ENCODE results near the gene MYADM.
"Not testable (repeated sequence)": the region's sequence is repeated elsewhere in the genome, so short reads cannot be mapped to it uniquely, and the experiment has no call there.

The MYADM gene

GRCh38 chr19:53868892-53869804, 1.5 kb downstream of the MYADM start:
- DNase-seq (ENCODE audit: low read depth), result peak; percentile 82

- not testable (repeated sequence) for DNase-seq (ENCODE audit: low read depth)
These were observed 2.3 kb downstream of the MYADM start for GRCh38 chr19:53869805-53870484.

- no peak for DNase-seq (ENCODE audit: low read depth)
These were observed 2.8 kb downstream of the MYADM start for GRCh38 chr19:53870485-53870844.

DNA sequence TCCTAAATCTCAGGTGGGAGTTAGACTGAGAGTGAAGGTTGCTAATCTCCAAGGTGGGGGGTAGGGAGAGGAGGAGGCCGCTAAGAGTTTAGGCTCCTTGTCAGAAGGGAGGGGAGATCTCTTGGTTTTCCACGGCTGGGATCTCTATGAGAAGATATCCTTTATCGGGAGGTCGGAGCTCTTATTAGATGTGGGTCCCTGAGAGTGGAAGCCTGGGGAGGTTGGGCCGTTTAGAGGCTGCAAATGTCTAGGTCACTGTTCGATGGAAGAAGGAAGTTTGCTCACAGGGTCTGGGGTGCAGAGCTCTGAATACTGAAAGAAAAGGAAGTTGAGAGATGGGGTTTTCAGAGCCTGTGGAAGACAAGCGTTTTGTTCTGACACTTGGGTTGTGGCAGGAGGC, 3.8 kb downstream of the MYADM start:
- no peak for DNase-seq (ENCODE audit: low read depth)

DNA sequence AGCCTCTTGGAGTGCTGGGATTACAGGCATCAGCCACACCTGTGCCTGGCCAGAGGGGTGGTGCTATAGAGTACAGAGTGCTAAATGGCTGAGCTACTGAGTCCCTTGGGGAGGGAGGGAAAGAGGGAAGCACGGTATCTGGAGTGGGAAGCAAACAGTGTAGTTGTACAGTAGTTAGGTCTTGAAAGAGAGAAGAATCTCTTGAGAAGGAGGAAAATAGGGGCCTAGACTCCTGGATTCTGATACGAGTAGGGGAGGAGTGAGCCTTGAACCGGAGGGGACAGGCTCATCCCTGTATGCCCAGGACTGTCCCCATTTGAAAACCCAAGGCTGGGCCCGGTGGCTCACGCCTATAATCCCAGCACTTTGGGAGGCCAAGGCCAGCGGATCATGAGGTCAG, 5.1 kb downstream of the MYADM start:
- DNase-seq (ENCODE audit: low read depth), result no peak

GRCh38 chr19:53873773-53874605, 6.3 kb downstream of the MYADM start:
- DNase-seq (ENCODE audit: low read depth), result no peak

DNA sequence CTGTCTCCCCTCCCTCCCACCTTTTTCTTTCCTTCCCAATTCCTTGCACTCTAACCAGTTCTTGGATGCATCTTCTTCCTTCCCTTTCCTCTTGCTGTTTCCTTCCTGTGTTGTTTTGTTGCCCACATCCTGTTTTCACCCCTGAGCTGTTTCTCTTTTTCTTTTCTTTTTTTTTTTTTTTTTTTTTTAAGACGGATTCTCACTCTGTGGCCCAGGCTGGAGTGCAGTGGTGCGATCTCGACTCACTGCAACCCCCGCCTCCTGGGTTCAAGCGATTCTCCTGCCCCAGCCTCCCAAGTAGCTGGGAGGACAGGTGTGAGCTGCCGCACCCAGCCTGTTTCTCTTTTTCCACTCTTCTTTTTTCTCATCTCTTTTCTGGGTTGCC, 6.9 kb downstream of the MYADM start:
- no peak for DNase-seq (ENCODE audit: low read depth)

- DNase-seq (ENCODE audit: low read depth), result no peak
These were observed 8.1 kb downstream of the MYADM start for GRCh38 chr19:53875602-53876325.

- no peak for DNase-seq (ENCODE audit: low read depth)
These were observed 9.1 kb downstream of the MYADM start for GRCh38 chr19:53876651-53877224.

DNA sequence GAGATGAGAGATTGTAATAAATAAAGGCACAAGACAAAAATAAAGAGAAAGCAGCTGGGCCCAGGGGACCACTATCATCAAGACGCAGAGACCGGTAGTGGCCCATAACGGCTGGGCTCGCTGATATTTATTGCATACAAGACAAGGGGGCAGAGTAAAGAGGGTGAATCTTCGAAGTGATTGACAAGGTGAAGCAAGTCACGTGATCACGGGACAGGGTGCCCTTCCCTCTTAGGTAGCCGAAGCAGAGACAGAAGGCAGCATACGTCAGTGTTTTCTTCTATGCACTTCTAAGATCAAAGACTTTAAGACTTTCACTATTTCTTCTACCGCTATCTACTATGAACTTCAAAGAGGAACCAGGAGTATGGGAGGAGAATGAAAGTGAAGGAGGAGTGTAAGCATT, 9.7 kb downstream of the MYADM start:
- peak; percentile 55 for DNase-seq (ENCODE audit: low read depth)

- no peak for DNase-seq (ENCODE audit: low read depth)
These were observed 11.1 kb downstream of the MYADM start for GRCh38 chr19:53878776-53879139.

DNA sequence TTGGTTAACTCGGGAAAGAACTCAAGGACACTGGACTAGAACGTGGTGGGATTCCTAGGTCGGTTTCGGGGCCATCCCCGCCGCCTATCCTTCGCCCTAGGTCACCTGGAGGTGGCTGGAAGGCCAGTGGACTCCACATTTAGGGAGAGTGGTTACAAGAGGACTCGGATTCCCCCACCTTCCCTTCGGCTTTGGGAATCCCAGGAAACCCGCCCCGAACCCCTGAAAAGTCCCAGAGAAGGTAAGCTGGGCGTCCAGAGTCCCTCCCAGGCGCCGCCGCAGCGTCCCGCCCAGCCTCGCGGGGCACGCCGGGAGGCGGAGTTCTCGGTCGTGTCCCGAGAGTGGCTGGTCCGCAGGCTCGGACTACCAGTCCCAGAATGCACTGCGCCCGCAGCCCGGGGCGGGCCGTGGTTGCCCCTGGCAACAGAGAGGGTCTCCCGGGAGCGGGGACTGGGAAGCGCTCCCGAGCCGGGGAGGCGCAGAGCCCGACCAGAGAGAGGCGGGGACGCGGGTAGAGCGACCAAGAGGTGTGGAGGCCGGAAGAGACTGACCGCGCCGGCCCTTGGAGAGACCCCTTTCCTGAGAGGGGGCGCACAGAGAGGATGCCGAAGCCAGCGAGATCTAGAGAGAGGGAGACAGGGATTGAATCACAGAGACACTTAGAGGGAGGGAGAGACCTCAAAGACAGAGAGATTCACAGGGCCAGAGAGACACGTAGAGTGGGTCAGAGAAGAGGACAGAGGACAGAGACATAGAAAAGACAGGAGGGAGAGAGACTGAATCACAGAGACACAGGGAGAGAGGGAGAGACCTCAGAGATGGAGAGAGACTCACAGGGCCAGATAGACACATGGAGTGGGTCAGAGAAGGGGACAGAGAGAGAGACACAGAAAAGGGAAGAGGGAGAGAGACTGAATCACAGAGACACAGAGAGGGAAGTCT, 11.7 kb downstream of the MYADM start:
- peak; percentile 56 for DNase-seq (ENCODE audit: low read depth)

DNA sequence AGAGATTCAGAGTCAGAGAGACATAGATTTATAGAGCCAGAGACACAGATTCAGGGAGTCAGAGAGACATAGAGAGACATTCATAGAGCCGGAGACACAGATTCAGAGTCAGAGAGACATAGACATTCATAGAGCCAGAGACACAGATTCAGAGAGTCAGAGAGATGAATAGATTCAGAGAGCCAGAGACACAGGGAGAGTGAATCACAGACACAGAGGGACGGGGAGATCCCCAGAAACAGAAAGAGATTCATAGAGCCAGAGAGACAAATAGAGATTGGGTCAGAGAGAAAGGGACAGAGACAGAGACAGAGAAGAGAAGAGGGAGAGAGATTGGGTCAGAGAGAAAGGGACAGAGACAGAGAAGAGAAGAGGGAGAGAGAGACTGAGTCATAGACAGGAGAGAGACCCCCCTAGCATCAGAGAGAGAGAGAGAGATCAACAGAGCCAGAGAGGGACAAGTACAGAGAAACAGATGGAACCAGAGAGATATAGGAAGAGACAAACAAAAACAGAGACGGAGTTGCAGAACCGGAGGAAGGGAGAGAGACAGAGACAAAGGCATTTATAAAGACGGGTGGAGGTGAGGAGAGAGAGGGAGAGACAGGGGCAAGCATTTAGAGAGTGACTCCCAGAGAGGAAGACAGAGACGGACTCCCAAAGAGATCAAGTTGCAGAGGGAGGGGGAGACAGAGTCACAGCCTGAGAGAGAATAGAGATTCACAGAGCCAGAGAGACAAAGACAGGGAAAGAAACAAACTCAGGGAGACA, 13.2 kb downstream of the MYADM start:
- DNase-seq (ENCODE audit: low read depth), result no peak

DNA sequence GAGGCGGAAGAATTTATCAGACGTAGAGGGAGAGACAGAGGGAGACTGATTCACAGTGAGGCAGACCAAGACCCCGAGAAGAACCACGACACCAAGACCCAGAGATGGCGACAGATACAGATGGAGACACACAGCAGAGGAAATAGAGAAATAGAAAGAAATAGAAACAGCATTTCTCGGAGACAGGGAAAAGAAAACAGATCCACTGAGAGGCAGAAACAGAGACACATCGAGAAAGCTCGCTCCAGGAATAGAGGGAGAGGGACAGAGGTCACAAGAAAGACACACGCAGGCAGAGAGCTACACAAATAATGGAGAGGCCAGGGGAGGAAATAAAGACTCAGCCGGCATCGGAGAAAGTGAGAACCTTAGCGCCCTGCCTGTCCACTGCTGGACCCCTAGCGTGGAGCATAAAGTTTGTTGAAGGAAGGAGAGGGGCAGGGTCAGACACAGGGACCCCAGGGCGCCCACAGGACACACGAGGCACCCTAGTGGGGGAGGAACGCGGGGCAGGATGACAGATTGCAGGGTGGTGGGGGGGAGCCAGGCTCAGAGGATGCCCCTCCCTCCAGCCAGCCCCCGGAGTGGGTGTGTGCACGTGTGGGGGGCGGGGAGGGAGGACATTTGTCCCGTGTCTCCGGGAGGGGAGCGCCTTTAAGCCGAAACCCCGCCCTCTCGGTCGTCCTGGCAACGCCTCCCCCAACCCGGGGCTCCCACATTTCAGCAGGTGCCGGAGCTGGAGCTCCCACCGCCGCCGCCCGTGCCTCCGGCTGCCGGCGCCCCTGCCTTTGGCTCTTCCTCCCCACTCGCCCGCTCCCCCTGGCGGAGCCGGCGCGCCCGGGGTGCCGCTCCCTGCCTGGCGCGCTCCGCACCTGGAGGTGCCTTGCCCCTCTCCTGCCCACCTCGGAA, 14.1 kb downstream of the MYADM start, which contains the start of gene PRKCG:
Gene PRKCG (plus strand): TSS at position 716 of the 909 bp plus-strand sequence. CDS start 298 bp downstream, outside the sequence.
- peak; percentile 55 for DNase-seq (ENCODE audit: low read depth)

DNA sequence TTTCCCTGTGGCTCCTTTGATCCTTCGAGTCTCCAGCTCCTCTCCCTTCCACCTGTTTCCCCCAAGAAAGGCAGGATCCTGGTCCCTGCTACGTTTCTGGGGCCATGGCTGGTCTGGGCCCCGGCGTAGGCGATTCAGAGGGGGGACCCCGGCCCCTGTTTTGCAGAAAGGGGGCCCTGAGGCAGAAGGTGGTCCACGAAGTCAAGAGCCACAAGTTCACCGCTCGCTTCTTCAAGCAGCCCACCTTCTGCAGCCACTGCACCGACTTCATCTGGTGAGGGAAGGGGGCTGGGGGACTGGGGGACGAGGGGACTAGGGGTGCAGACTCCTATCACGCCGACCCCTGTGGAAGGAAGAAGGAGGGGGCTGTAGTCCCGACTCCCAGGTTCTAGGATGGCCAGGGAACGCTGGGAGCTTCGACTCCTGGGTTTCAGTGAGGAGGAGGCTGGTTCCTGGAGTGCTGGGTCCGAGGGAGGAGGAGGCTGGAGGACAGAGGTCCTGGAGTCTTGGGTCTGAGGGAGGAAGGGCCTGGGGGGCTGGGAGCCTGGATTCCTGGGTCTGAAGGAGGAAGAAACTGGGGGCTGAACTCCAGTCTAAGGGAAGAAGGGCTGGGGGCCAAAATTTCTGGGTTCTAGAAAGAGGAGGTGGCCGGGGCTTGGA, 14.8 kb downstream of the MYADM start:
- DNase-seq (ENCODE audit: low read depth), result no peak

GRCh38 chr19:53883231-53883661, 15.6 kb downstream of the MYADM start:
- no peak for DNase-seq (ENCODE audit: low read depth)

DNA sequence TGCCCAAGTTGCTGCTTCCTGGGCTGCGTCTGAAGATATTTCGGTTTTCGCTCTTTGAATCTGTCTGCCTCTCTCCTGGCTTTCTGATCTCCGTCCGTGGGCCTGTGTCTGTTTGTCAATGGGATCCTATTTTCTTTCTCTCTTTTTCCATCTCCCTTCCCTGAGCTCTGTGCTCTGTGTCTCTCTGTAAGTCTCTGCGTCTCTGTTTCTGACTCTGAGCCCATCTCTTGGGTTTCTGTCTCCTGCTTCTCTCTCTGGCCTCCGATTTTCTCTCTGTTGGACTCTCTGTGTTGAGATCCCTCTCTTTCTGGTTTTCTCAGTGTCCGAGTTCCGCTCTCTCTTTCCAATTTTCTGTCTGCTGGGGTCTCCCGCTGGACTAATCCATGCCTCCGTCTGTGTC, 16.1 kb downstream of the MYADM start:
- DNase-seq (ENCODE audit: low read depth), result no peak

GRCh38 chr19:53884256-53884655, 16.6 kb downstream of the MYADM start:
- no peak for DNase-seq (ENCODE audit: low read depth)
